ENCODE measurements around the gene MYO5B.
A peak's percentile ranks its signal among the peaks of the same experiment; 100 is the strongest.

The MYO5B gene

DNA sequence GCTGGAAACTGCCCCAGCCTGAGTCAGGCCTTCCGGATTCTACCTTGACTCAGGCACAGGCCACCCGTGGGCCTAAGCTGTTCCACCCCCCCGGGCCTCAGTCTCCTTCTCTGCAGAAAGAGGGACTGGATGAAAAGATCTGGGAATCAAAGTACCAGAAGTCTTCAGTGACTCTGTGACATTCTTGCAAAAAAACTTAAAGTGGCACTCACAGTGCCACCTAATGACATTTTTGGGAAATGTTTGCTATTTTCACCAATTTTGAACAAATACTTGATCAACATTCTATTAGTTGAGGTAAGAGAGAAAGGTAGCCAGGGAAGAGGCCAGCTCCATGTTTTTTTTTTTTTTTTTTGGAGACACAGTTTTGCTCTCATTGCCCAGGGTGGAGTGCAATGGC lies 333.3 kb downstream of the MYO5B start:
- peak; percentile 2 to 42 (median 17) for DNase-seq
- Histone ChIP-seq H3K36me3 (ENCODE audit: control insufficient read depth in 4 of 4, insufficient read depth in 4 of 4, low read length in 3 of 4) (no peaks in the 10 kb centered on the region), H3K4me3 (ENCODE audit: control insufficient read depth in 1 of 7, extremely low read depth in 1 of 7, insufficient read depth in 4 of 7, low read depth in 2 of 7, low read length in 6 of 7) (no peak overlapping the region), H3K9me3 (ENCODE audit: control extremely low read depth in 1 of 5, control insufficient read depth in 4 of 5, insufficient read depth in 2 of 5, low read depth in 1 of 5, low read length in 4 of 5) (no peaks in the 10 kb centered on the region), H3K4me1 (ENCODE audit: control extremely low read depth in 1 of 4, control insufficient read depth in 4 of 4, insufficient read depth in 4 of 4, low read length in 3 of 4) (no peaks in the 10 kb centered on the region), H3K27me3 (replicated peaks in 2 of 5; ENCODE audit: control insufficient read depth in 4 of 5, insufficient read depth in 5 of 5, low read length in 4 of 5) (peaks cover 0 to 4% (median 0%) of the 10 kb centered on the region in 5 experiments), H3K27ac (ENCODE audit: insufficient read depth in 1 of 2, low read depth in 1 of 2, low read length in 2 of 2, poor library complexity in 1 of 2, severe bottlenecking in 2 of 2) (no peak overlapping the region)
- ChIA-PET POLR2A (no interaction called here), CTCF (interaction anchor here (0.6 to 6.0 kb wide), 12 partner anchors 7 to 734 kb away, joined by 3 to 42 read pairs (median 4); no protein-coding TSS in a partner anchor)
- no CpG with 5 or more reads among the region's 3 CpGs for WGBS (ENCODE audit: insufficient coverage)

DNA sequence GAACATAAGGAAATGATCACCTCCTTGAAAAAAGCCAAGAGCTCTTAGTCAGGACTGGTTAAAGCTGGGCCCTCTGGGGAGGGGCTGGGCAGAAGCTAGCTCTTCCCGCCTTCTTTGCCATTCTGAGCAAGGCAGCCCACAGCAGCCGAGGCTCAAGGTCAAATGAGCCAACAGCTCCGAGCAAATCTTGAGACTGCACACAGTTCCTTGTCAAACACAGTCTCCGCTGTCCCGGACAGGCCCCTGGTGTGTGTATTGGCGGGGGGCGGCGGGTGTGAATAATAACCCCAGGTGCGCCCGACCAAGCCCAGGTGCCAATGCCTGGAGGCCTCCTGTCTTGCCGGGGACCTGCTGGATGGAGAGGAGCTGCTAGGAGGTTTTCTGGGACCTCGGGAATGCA lies 335.2 kb downstream of the MYO5B start:
- DNase-seq, result no peak
- Histone ChIP-seq H3K4me1 (ENCODE audit: control extremely low read depth in 1 of 4, control insufficient read depth in 4 of 4, insufficient read depth in 4 of 4, low read length in 3 of 4) (no peaks in the 10 kb centered on the region), H3K27ac (ENCODE audit: insufficient read depth in 1 of 2, low read depth in 1 of 2, low read length in 2 of 2, poor library complexity in 1 of 2, severe bottlenecking in 2 of 2) (no peak overlapping the region), H3K36me3 (ENCODE audit: control insufficient read depth in 4 of 4, insufficient read depth in 4 of 4, low read length in 3 of 4) (no peaks in the 10 kb centered on the region), H3K27me3 (replicated peaks in 2 of 5; ENCODE audit: control insufficient read depth in 4 of 5, insufficient read depth in 5 of 5, low read length in 4 of 5) (peaks cover 0 to 5% (median 0%) of the 10 kb centered on the region in 5 experiments), H3K4me3 (ENCODE audit: control insufficient read depth in 1 of 7, extremely low read depth in 1 of 7, insufficient read depth in 4 of 7, low read depth in 2 of 7, low read length in 6 of 7) (no peak overlapping the region), H3K9me3 (ENCODE audit: control extremely low read depth in 1 of 5, control insufficient read depth in 4 of 5, insufficient read depth in 2 of 5, low read depth in 1 of 5, low read length in 4 of 5) (no peaks in the 10 kb centered on the region)
- CTCF ChIA-PET, result interaction anchor here (0.6 to 6.0 kb wide), 15 partner anchors 8 to 399 kb away, joined by 3 to 42 read pairs (median 5); partner anchors contain the start of gene DYM
- POLR2A ChIA-PET, result no interaction called here
- WGBS (ENCODE audit: insufficient coverage), result 89% methylated on average over 3 of the region's 12 CpGs

DNA sequence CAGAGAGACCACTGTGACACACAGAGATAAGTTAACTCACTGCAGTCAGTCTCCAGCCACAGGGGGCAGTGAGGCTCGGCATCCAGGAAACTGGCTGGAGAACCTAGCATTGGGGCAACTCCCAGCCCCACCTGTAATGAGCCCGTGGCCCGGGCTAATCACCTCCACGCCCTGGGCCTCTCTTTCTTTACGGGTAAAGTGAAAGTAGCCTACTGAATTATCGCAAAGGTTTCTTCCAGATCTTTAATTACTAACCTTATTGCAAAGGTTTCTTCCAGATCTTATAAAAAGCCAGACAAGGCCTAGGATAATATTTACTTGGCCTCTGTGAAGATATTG lies 336.0 kb downstream of the MYO5B start:
- Histone ChIP-seq H3K9me3 (ENCODE audit: control extremely low read depth in 1 of 5, control insufficient read depth in 4 of 5, insufficient read depth in 2 of 5, low read depth in 1 of 5, low read length in 4 of 5) (no peaks in the 10 kb centered on the region), H3K27me3 (replicated peaks in 2 of 5; ENCODE audit: control insufficient read depth in 4 of 5, insufficient read depth in 5 of 5, low read length in 4 of 5) (peaks cover 0 to 8% (median 0%) of the 10 kb centered on the region in 5 experiments), H3K36me3 (ENCODE audit: control insufficient read depth in 4 of 4, insufficient read depth in 4 of 4, low read length in 3 of 4) (no peaks in the 10 kb centered on the region), H3K27ac (ENCODE audit: insufficient read depth in 1 of 2, low read depth in 1 of 2, low read length in 2 of 2, poor library complexity in 1 of 2, severe bottlenecking in 2 of 2) (no peak overlapping the region), H3K4me3 (ENCODE audit: control insufficient read depth in 1 of 7, extremely low read depth in 1 of 7, insufficient read depth in 4 of 7, low read depth in 2 of 7, low read length in 6 of 7) (no peak overlapping the region), H3K4me1 (ENCODE audit: control extremely low read depth in 1 of 4, control insufficient read depth in 4 of 4, insufficient read depth in 4 of 4, low read length in 3 of 4) (no peaks in the 10 kb centered on the region)
- ChIA-PET CTCF (interaction anchor here (0.6 to 6.0 kb wide), 14 partner anchors 8 to 498 kb away, joined by 3 to 42 read pairs (median 3); no protein-coding TSS in a partner anchor), POLR2A (no interaction called here)
- DNase-seq, result no peak
- WGBS (ENCODE audit: insufficient coverage), result 56% methylated on average over 2 of the region's 6 CpGs

GRCh38 chr18:49858309-49859020 lies 336.5 kb downstream of the MYO5B start:
- peaks cover 0 to 10% (median 0%) of the 10 kb centered on the region in 5 experiments for H3K27me3 ChIP-seq (replicated peaks in 2 of 5; ENCODE audit: control insufficient read depth in 4 of 5, insufficient read depth in 5 of 5, low read length in 4 of 5)
- H3K4me1 ChIP-seq (ENCODE audit: control extremely low read depth in 1 of 4, control insufficient read depth in 4 of 4, insufficient read depth in 4 of 4, low read length in 3 of 4), result no peaks in the 10 kb centered on the region
- H3K9me3 ChIP-seq (ENCODE audit: control extremely low read depth in 1 of 5, control insufficient read depth in 4 of 5, insufficient read depth in 2 of 5, low read depth in 1 of 5, low read length in 4 of 5), result no peaks in the 10 kb centered on the region
- no peaks in the 10 kb centered on the region for H3K36me3 ChIP-seq (ENCODE audit: control insufficient read depth in 4 of 4, insufficient read depth in 4 of 4, low read length in 3 of 4)
- H3K4me3 ChIP-seq (ENCODE audit: control insufficient read depth in 1 of 7, extremely low read depth in 1 of 7, insufficient read depth in 4 of 7, low read depth in 2 of 7, low read length in 6 of 7), result no peak overlapping the region
- POLR2A ChIA-PET, result no interaction called here
- CTCF ChIA-PET, result interaction anchor here (0.6 to 6.0 kb wide), 13 partner anchors 9 to 499 kb away, joined by 3 to 42 read pairs (median 4); no protein-coding TSS in a partner anchor
- peak; percentile 46 to 67 (median 52) for DNase-seq
- 76% methylated on average over 7 of the region's 11 CpGs for WGBS (ENCODE audit: insufficient coverage)
- H3K27ac ChIP-seq (ENCODE audit: insufficient read depth in 1 of 2, low read depth in 1 of 2, low read length in 2 of 2, poor library complexity in 1 of 2, severe bottlenecking in 2 of 2), result no peak overlapping the region

DNA sequence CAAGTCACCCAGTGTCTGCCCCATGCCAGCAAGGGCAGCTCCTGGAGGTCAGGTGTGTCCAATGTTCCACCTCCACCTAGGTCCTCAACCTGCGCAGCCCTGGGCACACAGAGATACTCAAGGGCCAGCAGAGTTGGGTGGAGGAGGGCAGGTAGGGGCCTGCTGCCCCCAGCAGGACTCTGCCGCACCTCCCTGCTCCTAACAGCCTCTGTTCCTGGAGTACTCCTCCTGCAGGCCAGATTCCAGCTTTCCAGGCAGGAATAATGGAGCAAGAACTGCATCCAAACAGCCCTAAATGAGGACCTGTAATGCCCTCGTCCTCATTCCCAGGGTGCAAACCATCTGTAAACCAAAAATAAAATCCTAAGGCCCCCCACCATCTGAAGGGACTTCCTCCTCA lies 337.2 kb downstream of the MYO5B start:
- CTCF ChIA-PET, result interaction anchor here (1.0 to 6.0 kb wide), 10 partner anchors 8 to 499 kb away, joined by 3 to 42 read pairs (median 4); no protein-coding TSS in a partner anchor
- no peaks in the 10 kb centered on the region for H3K36me3 ChIP-seq (ENCODE audit: control insufficient read depth in 4 of 4, insufficient read depth in 4 of 4, low read length in 3 of 4)
- DNase-seq, result no peak
- H3K9me3 ChIP-seq (ENCODE audit: control extremely low read depth in 1 of 5, control insufficient read depth in 4 of 5, insufficient read depth in 2 of 5, low read depth in 1 of 5, low read length in 4 of 5), result no peaks in the 10 kb centered on the region
- WGBS (ENCODE audit: insufficient coverage), result 90% methylated on average over 2 of the region's 3 CpGs
- H3K27me3 ChIP-seq (replicated peaks in 2 of 5; ENCODE audit: control insufficient read depth in 4 of 5, insufficient read depth in 5 of 5, low read length in 4 of 5), result peaks cover 0 to 9% (median 0%) of the 10 kb centered on the region in 5 experiments
- H3K27ac ChIP-seq (ENCODE audit: insufficient read depth in 1 of 2, low read depth in 1 of 2, low read length in 2 of 2, poor library complexity in 1 of 2, severe bottlenecking in 2 of 2), result no peak overlapping the region
- H3K4me3 ChIP-seq (ENCODE audit: control insufficient read depth in 1 of 7, extremely low read depth in 1 of 7, insufficient read depth in 4 of 7, low read depth in 2 of 7, low read length in 6 of 7), result no peak overlapping the region
- POLR2A ChIA-PET, result interaction anchor here (0.5 kb wide), 1 partner anchor 523 kb away, joined by 3 read pairs; no protein-coding TSS in a partner anchor
- no peaks in the 10 kb centered on the region for H3K4me1 ChIP-seq (ENCODE audit: control extremely low read depth in 1 of 4, control insufficient read depth in 4 of 4, insufficient read depth in 4 of 4, low read length in 3 of 4)

- Histone ChIP-seq H3K4me3 (ENCODE audit: control insufficient read depth in 1 of 7, extremely low read depth in 1 of 7, insufficient read depth in 4 of 7, low read depth in 2 of 7, low read length in 6 of 7) (no peak overlapping the region), H3K36me3 (ENCODE audit: control insufficient read depth in 4 of 4, insufficient read depth in 4 of 4, low read length in 3 of 4) (no peaks in the 10 kb centered on the region), H3K9me3 (ENCODE audit: control extremely low read depth in 1 of 5, control insufficient read depth in 4 of 5, insufficient read depth in 2 of 5, low read depth in 1 of 5, low read length in 4 of 5) (no peaks in the 10 kb centered on the region), H3K27ac (ENCODE audit: insufficient read depth in 1 of 2, low read depth in 1 of 2, low read length in 2 of 2, poor library complexity in 1 of 2, severe bottlenecking in 2 of 2) (no peak overlapping the region), H3K4me1 (ENCODE audit: control extremely low read depth in 1 of 4, control insufficient read depth in 4 of 4, insufficient read depth in 4 of 4, low read length in 3 of 4) (no peaks in the 10 kb centered on the region), H3K27me3 (replicated peaks in 2 of 5; ENCODE audit: control insufficient read depth in 4 of 5, insufficient read depth in 5 of 5, low read length in 4 of 5) (peaks cover 0 to 9% (median 0%) of the 10 kb centered on the region in 5 experiments)
- 96% methylated on average over 5 of the region's 6 CpGs for WGBS (ENCODE audit: insufficient coverage)
- ChIA-PET POLR2A (no interaction called here), CTCF (interaction anchor here (0.6 to 2.6 kb wide), 4 partner anchors 9 to 300 kb away, joined by 3 to 8 read pairs (median 4); no protein-coding TSS in a partner anchor)
- DNase-seq, result no peak
These were observed 338.5 kb downstream of the MYO5B start for GRCh38 chr18:49856496-49856895.

- ChIA-PET POLR2A (no interaction called here), CTCF (interaction anchor here (0.8 to 2.6 kb wide), 4 partner anchors 11 to 391 kb away, joined by 3 to 8 read pairs (median 4); no protein-coding TSS in a partner anchor)
- 96% methylated on average over 7 of the region's 7 CpGs for WGBS (ENCODE audit: insufficient coverage)
These were observed 339.1 kb downstream of the MYO5B start for GRCh38 chr18:49855711-49856415.

More at GRCh38 chr18:49855711-49856415, 339.1 kb downstream of the MYO5B start:
- DNase-seq, result no peak
- Histone ChIP-seq H3K9me3 (ENCODE audit: control extremely low read depth in 1 of 5, control insufficient read depth in 4 of 5, insufficient read depth in 2 of 5, low read depth in 1 of 5, low read length in 4 of 5) (no peaks in the 10 kb centered on the region), H3K36me3 (ENCODE audit: control insufficient read depth in 4 of 4, insufficient read depth in 4 of 4, low read length in 3 of 4) (no peaks in the 10 kb centered on the region), H3K27ac (ENCODE audit: insufficient read depth in 1 of 2, low read depth in 1 of 2, low read length in 2 of 2, poor library complexity in 1 of 2, severe bottlenecking in 2 of 2) (no peak overlapping the region), H3K4me1 (ENCODE audit: control extremely low read depth in 1 of 4, control insufficient read depth in 4 of 4, insufficient read depth in 4 of 4, low read length in 3 of 4) (no peaks in the 10 kb centered on the region), H3K4me3 (ENCODE audit: control insufficient read depth in 1 of 7, extremely low read depth in 1 of 7, insufficient read depth in 4 of 7, low read depth in 2 of 7, low read length in 6 of 7) (no peak overlapping the region), H3K27me3 (replicated peaks in 2 of 5; ENCODE audit: control insufficient read depth in 4 of 5, insufficient read depth in 5 of 5, low read length in 4 of 5) (peaks cover 0 to 9% (median 0%) of the 10 kb centered on the region in 5 experiments)
